GM12801 (cell line): Measurements from ENCODE around the gene SLC29A3.

Experiments used
- TF ChIP-seq, protein P1 (sequence below): IDR thresholded peaks from one replicate; pipeline ENCODE4 v1.5.1; 2011; ENCODE audit warnings: control low read depth; ENCODE audit not compliant: insufficient read length; ENCODE audit errors: extremely low read depth

Gene SLC29A3

GRCh38 chr10:71339796-71340589 lies 20.9 kb downstream of the SLC29A3 start:
- TF ChIP-seq, protein P1, sequence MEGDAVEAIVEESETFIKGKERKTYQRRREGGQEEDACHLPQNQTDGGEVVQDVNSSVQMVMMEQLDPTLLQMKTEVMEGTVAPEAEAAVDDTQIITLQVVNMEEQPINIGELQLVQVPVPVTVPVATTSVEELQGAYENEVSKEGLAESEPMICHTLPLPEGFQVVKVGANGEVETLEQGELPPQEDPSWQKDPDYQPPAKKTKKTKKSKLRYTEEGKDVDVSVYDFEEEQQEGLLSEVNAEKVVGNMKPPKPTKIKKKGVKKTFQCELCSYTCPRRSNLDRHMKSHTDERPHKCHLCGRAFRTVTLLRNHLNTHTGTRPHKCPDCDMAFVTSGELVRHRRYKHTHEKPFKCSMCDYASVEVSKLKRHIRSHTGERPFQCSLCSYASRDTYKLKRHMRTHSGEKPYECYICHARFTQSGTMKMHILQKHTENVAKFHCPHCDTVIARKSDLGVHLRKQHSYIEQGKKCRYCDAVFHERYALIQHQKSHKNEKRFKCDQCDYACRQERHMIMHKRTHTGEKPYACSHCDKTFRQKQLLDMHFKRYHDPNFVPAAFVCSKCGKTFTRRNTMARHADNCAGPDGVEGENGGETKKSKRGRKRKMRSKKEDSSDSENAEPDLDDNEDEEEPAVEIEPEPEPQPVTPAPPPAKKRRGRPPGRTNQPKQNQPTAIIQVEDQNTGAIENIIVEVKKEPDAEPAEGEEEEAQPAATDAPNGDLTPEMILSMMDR = no peak

- TF ChIP-seq, protein P1 = no peak
Observed at GRCh38 chr10:71342573-71343391, 23.7 kb downstream of the SLC29A3 start.

GRCh38 chr10:71343392-71343773 lies 24.3 kb downstream of the SLC29A3 start:
- TF ChIP-seq, protein P1 = no peak

DNA sequence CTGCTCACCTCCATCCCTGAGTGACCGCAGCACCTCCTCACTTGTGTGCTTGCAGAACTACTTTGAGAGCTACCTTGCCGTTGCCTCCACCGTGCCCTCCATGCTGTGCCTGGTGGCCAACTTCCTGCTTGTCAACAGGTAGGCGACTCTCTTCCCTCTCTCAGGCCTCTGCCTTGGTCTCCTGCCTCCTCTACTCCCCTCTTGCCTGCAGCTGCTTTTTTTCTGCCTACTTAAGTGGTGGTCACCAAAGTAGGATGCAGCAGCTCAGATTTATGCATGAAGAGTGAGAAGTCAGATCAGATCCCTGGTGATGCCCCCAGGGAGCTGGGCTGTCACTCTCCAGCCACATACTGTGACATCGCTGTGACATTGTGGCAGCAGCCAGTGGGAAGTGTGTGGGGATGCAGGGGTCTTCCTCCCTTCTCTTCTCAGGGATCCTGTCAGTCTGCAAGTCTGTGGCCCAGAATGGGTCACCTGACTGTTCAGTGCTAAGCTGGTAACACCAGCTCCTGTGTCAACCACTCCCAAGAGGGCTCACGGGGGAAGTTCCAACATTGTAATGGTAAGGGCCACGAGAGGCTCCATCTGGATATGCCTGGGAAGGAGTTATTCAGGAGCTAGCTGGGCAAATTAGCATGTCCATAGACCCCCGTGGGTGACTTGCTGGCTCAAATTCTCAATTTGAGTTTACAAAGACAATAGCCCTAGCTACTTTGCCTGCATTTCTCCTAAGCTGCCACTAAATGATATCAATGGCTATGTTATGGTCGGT lies 25.3 kb downstream of the SLC29A3 start:
- TF ChIP-seq, protein P1 = no peak

- TF ChIP-seq, protein P1 = no peak
Observed at GRCh38 chr10:71344993-71345480, 26.0 kb downstream of the SLC29A3 start.

GRCh38 chr10:71345694-71346093 lies 26.6 kb downstream of the SLC29A3 start:
- TF ChIP-seq, protein P1 = no peak

DNA sequence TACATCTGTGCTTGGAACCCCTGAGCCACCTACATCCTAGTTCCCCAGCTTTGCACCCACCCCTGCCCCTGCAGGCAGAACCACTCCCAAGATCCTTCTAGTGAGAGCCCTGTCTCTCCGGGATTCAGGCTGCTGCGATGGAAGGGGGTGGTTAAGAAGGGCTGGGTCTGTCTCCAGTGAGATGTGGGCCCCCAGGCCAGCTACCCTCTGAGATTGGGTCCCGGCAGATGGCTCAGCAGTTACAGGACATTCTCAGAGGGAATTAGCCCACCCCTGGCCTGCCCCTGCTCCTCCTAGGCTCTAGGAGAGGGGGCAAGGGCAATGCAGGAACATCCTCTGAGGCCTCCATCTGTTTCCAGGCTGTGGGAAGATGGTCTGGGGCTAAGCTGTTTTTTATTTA lies 27.7 kb downstream of the SLC29A3 start:
- TF ChIP-seq, protein P1 = no peak
